Measurements from ENCODE around the gene KIF26A.

KIF26A gene

GRCh38 chr14:104138098-104138717 lies at the start of gene KIF26A:
Gene KIF26A (plus strand): TSS chr14:104138587. CDS start chr14:104138723, 136 bp downstream.
- DNase-seq: no peak

- no peak for DNase-seq
Observed at GRCh38 chr14:104090071-104090748, 48.2 kb upstream of the KIF26A start.

- no peak for DNase-seq
Observed at GRCh38 chr14:104091061-104091926, 47.1 kb upstream of the KIF26A start.

- DNase-seq: no peak
Observed at GRCh38 chr14:104091927-104092771, 46.2 kb upstream of the KIF26A start.

- no peak for DNase-seq
Observed at GRCh38 chr14:104092931-104093365, 45.4 kb upstream of the KIF26A start.

GRCh38 chr14:104093366-104094055 lies 44.9 kb upstream of the KIF26A start:
- no peak for DNase-seq

- no peak for DNase-seq
Observed at GRCh38 chr14:104094056-104094708, 44.2 kb upstream of the KIF26A start.

- peak; percentile 32 for DNase-seq
Observed at GRCh38 chr14:104094709-104095425, 43.5 kb upstream of the KIF26A start.

GRCh38 chr14:104095426-104096310 lies 42.7 kb upstream of the KIF26A start:
- no peak for DNase-seq

GRCh38 chr14:104096318-104096717 lies 42.1 kb upstream of the KIF26A start:
- DNase-seq: no peak

- DNase-seq: no peak
Observed at GRCh38 chr14:104096751-104097700, 41.4 kb upstream of the KIF26A start.

GRCh38 chr14:104098272-104099095 lies 39.9 kb upstream of the KIF26A start:
- no peak for DNase-seq

GRCh38 chr14:104099096-104100041 lies 39.0 kb upstream of the KIF26A start:
- no peak for DNase-seq

GRCh38 chr14:104100171-104101085 lies 38.0 kb upstream of the KIF26A start:
- DNase-seq: no peak

GRCh38 chr14:104101086-104101621 lies 37.2 kb upstream of the KIF26A start:
- no peak for DNase-seq
